ENCODE measurements around the gene MRPL34. TPM values are rescaled to one million over a fixed set of nuclear protein-coding genes. Genes with fewer than 3 reads are reported as not detected.

The MRPL34 gene
- total RNA-seq, 1 donor from 2014 or later = 47.7 TPM

- DNase-seq (ENCODE audit: low spot score in 2 of 2, unreplicated experiment in 2 of 2) = no peak
- H3K27me3 Mint-ChIP-seq (ENCODE audit: low read depth) = peaks cover 3% of the 10 kb centered on the region
- no peak for TF ChIP-seq CTCF (IDR thresholded peaks at IDR 0.05; ENCODE audit: unreplicated experiment)
- peaks cover 11% of the 10 kb centered on the region for H3K4me1 Mint-ChIP-seq
- H3K9me3 Mint-ChIP-seq = no peaks in the 10 kb centered on the region
- H3K36me3 Mint-ChIP-seq = peaks cover 5% of the 10 kb centered on the region
- no peak overlapping the region for H3K27ac Mint-ChIP-seq
- no peak overlapping the region for H3K4me3 Mint-ChIP-seq
These were observed 17.8 kb downstream of the MRPL34 start for GRCh38 chr19:17323300-17323963.

- no peak for DNase-seq (ENCODE audit: low spot score in 2 of 2, unreplicated experiment in 2 of 2)
- peaks cover 11% of the 10 kb centered on the region for H3K4me1 Mint-ChIP-seq
- no peak overlapping the region for H3K4me3 Mint-ChIP-seq
- peaks cover 5% of the 10 kb centered on the region for H3K36me3 Mint-ChIP-seq
- TF ChIP-seq CTCF (IDR thresholded peaks at IDR 0.05; ENCODE audit: unreplicated experiment) = no peak
- no peaks in the 10 kb centered on the region for H3K9me3 Mint-ChIP-seq
- peaks cover 3% of the 10 kb centered on the region for H3K27me3 Mint-ChIP-seq (ENCODE audit: low read depth)
- no peak overlapping the region for H3K27ac Mint-ChIP-seq
These were observed 18.3 kb downstream of the MRPL34 start for GRCh38 chr19:17323964-17324332.

GRCh38 chr19:17324357-17325114 lies 18.9 kb downstream of the MRPL34 start:
- no peak for DNase-seq (ENCODE audit: low spot score in 2 of 2, unreplicated experiment in 2 of 2)
- Mint-ChIP-seq H3K27ac (no peak overlapping the region), H3K9me3 (no peaks in the 10 kb centered on the region), H3K4me1 (peaks cover 11% of the 10 kb centered on the region), H3K36me3 (peaks cover 5% of the 10 kb centered on the region), H3K27me3 (ENCODE audit: low read depth) (peaks cover 5% of the 10 kb centered on the region), H3K4me3 (no peak overlapping the region)
- TF ChIP-seq CTCF (IDR thresholded peaks at IDR 0.05; ENCODE audit: unreplicated experiment) = no peak

- peaks cover 9% of the 10 kb centered on the region for H3K27me3 Mint-ChIP-seq (ENCODE audit: low read depth)
- DNase-seq (ENCODE audit: low spot score in 2 of 2, unreplicated experiment in 2 of 2) = no peak
- no peaks in the 10 kb centered on the region for H3K9me3 Mint-ChIP-seq
- peaks cover 2% of the 10 kb centered on the region for H3K36me3 Mint-ChIP-seq
- H3K4me3 Mint-ChIP-seq = no peak overlapping the region
- H3K4me1 Mint-ChIP-seq = peaks cover 11% of the 10 kb centered on the region
- TF ChIP-seq CTCF (IDR thresholded peaks at IDR 0.05; ENCODE audit: unreplicated experiment) = no peak
- H3K27ac Mint-ChIP-seq = no peak overlapping the region
These were observed 19.5 kb downstream of the MRPL34 start for GRCh38 chr19:17325133-17325532.

GRCh38 chr19:17325881-17326594 lies 20.4 kb downstream of the MRPL34 start:
- H3K4me1 Mint-ChIP-seq = peaks cover 11% of the 10 kb centered on the region
- no peak for DNase-seq (ENCODE audit: low spot score in 2 of 2, unreplicated experiment in 2 of 2)
- TF ChIP-seq CTCF (IDR thresholded peaks at IDR 0.05; ENCODE audit: unreplicated experiment) = no peak
- peaks cover 14% of the 10 kb centered on the region for H3K27me3 Mint-ChIP-seq (ENCODE audit: low read depth)
- peak overlapping the region; percentile 10 for H3K4me3 Mint-ChIP-seq
- no peaks in the 10 kb centered on the region for H3K9me3 Mint-ChIP-seq
- H3K27ac Mint-ChIP-seq = peak overlapping the region; percentile 26
- H3K36me3 Mint-ChIP-seq = peaks cover 6% of the 10 kb centered on the region

Data from mesothelial cell of epicardium (in vitro differentiated cells).